ENCODE data around the gene HARBI1. TPM values are rescaled to one million over a fixed set of nuclear protein-coding genes. Genes with fewer than 3 reads are reported as not detected.

The HARBI1 gene
- polyA plus RNA-seq, 1 of the 3 experiments (the other 2 are of a cell fraction), result 2.4 TPM

DNA sequence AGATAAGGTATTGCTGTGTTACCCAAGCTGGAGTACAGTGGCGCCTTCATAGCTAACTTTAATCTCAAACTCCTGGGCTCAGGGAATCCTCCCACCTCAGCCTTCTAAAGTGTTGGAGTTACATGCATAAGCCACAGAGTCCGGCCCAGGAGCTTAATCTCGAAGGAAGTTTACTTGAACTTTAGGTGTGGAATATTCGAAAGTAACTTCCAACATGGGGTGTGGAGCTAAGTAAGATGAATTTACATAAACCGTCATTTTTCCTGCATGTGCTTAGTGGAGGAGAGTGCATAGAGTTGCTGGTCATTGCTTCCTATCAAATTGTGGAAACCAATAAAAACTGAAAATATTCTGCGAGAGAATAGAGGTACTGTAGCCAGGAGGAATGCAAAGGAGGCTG, 1.8 kb upstream of the HARBI1 start:
- Histone ChIP-seq H3K27me3 (ENCODE audit: insufficient read depth) (no peaks in the 10 kb centered on the region), H3K79me2 (ENCODE audit: insufficient read depth) (peaks cover 80% of the 10 kb centered on the region), H3K4me1 (ENCODE audit: control insufficient read depth in 1 of 2, insufficient read depth in 2 of 2, low read depth in 1 of 2, low read length in 1 of 2) (peaks cover 6 to 15% of the 10 kb centered on the region in 2 experiments; a peak in 3 of 4 replicates), H3K27ac (ENCODE audit: low read depth in 2 of 2, low read length in 1 of 2) (no peak overlapping the region), H2AFZ (ENCODE audit: low read depth) (no peak overlapping the region), H3K36me3 (replicated peaks in 1 of 2; ENCODE audit: control insufficient read depth in 1 of 2, insufficient read depth in 2 of 2, low read length in 1 of 2) (peaks cover 9 to 16% of the 10 kb centered on the region in 2 experiments), H3K9ac (peak overlapping the region; percentile 32; the same call in 1 of the 2 replicates), H3K9me3 (no peaks in the 10 kb centered on the region), H3K4me2 (peak overlapping the region; percentile 84; the same call in 1 of the 2 replicates), H3K4me3 (ENCODE audit: low read depth in 2 of 2, low read length in 1 of 2) (peak overlapping the region in 1 of 2 experiments; percentile 43; a peak in 1 of 4 replicates), H3F3A (replicated peaks; ENCODE audit: insufficient read depth) (no peaks in the 10 kb centered on the region), H3K9me2 (no peaks in the 10 kb centered on the region), H4K20me1 (ENCODE audit: insufficient read depth) (no peaks in the 10 kb centered on the region)
- WGBS (ENCODE audit: low lambda C conversion rate), result 92% methylated on average over 6 of the region's 6 CpGs
- DNase-seq, result no peak
- TF ChIP-seq TCF12 (IDR thresholded peaks at IDR 0.05), result no peak
- TF ChIP-seq RXRA (IDR thresholded peaks at IDR 0.05; ENCODE audit: borderline replicate concordance, low read depth), result no peak
- TF ChIP-seq, protein P1, sequence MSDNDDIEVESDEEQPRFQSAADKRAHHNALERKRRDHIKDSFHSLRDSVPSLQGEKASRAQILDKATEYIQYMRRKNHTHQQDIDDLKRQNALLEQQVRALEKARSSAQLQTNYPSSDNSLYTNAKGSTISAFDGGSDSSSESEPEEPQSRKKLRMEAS (IDR thresholded peaks at IDR 0.05; ENCODE audit: low read depth), result no peak
- TF ChIP-seq JUND (IDR thresholded peaks at IDR 0.05), result no peak
- no peak for TF ChIP-seq CHD2 (IDR thresholded peaks at IDR 0.05; ENCODE audit: low read length, partially characterized antibody)
- TF ChIP-seq, protein P2, sequence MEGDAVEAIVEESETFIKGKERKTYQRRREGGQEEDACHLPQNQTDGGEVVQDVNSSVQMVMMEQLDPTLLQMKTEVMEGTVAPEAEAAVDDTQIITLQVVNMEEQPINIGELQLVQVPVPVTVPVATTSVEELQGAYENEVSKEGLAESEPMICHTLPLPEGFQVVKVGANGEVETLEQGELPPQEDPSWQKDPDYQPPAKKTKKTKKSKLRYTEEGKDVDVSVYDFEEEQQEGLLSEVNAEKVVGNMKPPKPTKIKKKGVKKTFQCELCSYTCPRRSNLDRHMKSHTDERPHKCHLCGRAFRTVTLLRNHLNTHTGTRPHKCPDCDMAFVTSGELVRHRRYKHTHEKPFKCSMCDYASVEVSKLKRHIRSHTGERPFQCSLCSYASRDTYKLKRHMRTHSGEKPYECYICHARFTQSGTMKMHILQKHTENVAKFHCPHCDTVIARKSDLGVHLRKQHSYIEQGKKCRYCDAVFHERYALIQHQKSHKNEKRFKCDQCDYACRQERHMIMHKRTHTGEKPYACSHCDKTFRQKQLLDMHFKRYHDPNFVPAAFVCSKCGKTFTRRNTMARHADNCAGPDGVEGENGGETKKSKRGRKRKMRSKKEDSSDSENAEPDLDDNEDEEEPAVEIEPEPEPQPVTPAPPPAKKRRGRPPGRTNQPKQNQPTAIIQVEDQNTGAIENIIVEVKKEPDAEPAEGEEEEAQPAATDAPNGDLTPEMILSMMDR (IDR thresholded peaks at IDR 0.05), result no peak
- TF ChIP-seq SMC3 (IDR thresholded peaks at IDR 0.05; ENCODE audit: low read depth, low read length), result no peak
- TF ChIP-seq YY1 (IDR thresholded peaks at IDR 0.05; ENCODE audit: low read depth), result no peak
- no peak for TF ChIP-seq EP300 (IDR thresholded peaks at IDR 0.05; ENCODE audit: borderline replicate concordance in 1 of 2, low read depth in 1 of 2, low read length in 1 of 2)
- no peak for TF ChIP-seq ELF1 (IDR thresholded peaks at IDR 0.05)
- TF ChIP-seq FOSL2 (IDR thresholded peaks at IDR 0.05; ENCODE audit: borderline replicate concordance, low read depth), result no peak
- TF ChIP-seq GATA2 (CRISPR knock-in tag; IDR thresholded peaks at IDR 0.05), result no peak
- TF ChIP-seq FOXM1 (IDR thresholded peaks at IDR 0.05; ENCODE audit: low read depth), result no peak
- no peak for TF ChIP-seq MEF2A (IDR thresholded peaks at IDR 0.05; ENCODE audit: borderline replicate concordance, low read depth)
- TF ChIP-seq RCOR1 (IDR thresholded peaks at IDR 0.05; ENCODE audit: low read length), result no peak
- no peak for TF ChIP-seq MXI1 (IDR thresholded peaks at IDR 0.05; ENCODE audit: low read depth, low read length)
- no peak for TF ChIP-seq POLR2AphosphoS5 (IDR thresholded peaks at IDR 0.05; ENCODE audit: low read depth, low read length)
- CTCF ChIA-PET, result interaction anchor here (0.6 to 4.0 kb wide), 21 partner anchors 8 to 271 kb away, joined by 3 to 18 read pairs (median 5); partner anchors contain the start of genes AMBRA1 and DGKZ
- POLR2A ChIA-PET, result interaction anchor here (1.2 kb wide), 1 partner anchor 25 kb away, joined by 4 read pairs; the partner anchor contains the start of gene AMBRA1

DNA sequence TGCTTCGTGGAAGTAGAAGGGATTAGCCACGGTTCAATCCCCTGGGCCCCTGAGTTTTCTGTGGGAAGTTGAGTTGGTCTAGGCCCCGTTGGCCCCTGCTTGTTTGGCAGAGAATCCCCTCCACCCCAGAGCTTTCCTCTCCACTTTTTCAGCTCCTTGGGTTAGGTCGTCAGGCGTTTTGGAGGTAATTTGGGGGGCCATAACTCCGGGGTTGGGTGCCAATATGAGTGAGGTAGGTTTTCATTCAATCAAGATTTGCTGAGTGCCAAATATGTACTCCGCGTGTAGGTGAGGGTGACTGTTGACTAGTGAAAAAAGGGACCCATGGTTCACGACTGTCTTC, 916 bp upstream of the HARBI1 start:
- no peaks in the 10 kb centered on the region for H4K20me1 ChIP-seq (ENCODE audit: insufficient read depth)
- peak overlapping the region; percentile 93 to 94; a peak in 3 of 4 replicates for H3K27ac ChIP-seq (ENCODE audit: low read depth in 2 of 2, low read length in 1 of 2)
- no peaks in the 10 kb centered on the region for H3F3A ChIP-seq (replicated peaks; ENCODE audit: insufficient read depth)
- peak overlapping the region; percentile 98 for H3K9ac ChIP-seq
- no peaks in the 10 kb centered on the region for H3K9me3 ChIP-seq
- ChIA-PET POLR2A (interaction anchor here (1.2 kb wide), 1 partner anchor 24 kb away, joined by 4 read pairs; the partner anchor contains the start of gene AMBRA1), CTCF (interaction anchor here (0.6 to 4.0 kb wide), 29 partner anchors 9 to 252 kb away, joined by 3 to 18 read pairs (median 5); partner anchors contain the start of gene AMBRA1)
- no peak for DNase-seq
- peaks cover 9 to 16% of the 10 kb centered on the region in 2 experiments for H3K36me3 ChIP-seq (replicated peaks in 1 of 2; ENCODE audit: control insufficient read depth in 1 of 2, insufficient read depth in 2 of 2, low read length in 1 of 2)
- no peaks in the 10 kb centered on the region for H3K27me3 ChIP-seq (ENCODE audit: insufficient read depth)
- no peaks in the 10 kb centered on the region for H3K9me2 ChIP-seq
- peaks cover 6 to 15% of the 10 kb centered on the region in 2 experiments; a peak in 3 of 4 replicates for H3K4me1 ChIP-seq (ENCODE audit: control insufficient read depth in 1 of 2, insufficient read depth in 2 of 2, low read depth in 1 of 2, low read length in 1 of 2)
- peak overlapping the region; percentile 92; the same call in 1 of the 2 replicates for H2AFZ ChIP-seq (ENCODE audit: low read depth)
- WGBS (ENCODE audit: low lambda C conversion rate), result 2% methylated on average over 8 of the region's 9 CpGs
- peaks cover 80% of the 10 kb centered on the region for H3K79me2 ChIP-seq (ENCODE audit: insufficient read depth)
- H3K4me3 ChIP-seq (ENCODE audit: low read depth in 2 of 2, low read length in 1 of 2), result peak overlapping the region; percentile 88 to 100
- peak overlapping the region; percentile 84 for H3K4me2 ChIP-seq
- TF ChIP-seq, protein P3, sequence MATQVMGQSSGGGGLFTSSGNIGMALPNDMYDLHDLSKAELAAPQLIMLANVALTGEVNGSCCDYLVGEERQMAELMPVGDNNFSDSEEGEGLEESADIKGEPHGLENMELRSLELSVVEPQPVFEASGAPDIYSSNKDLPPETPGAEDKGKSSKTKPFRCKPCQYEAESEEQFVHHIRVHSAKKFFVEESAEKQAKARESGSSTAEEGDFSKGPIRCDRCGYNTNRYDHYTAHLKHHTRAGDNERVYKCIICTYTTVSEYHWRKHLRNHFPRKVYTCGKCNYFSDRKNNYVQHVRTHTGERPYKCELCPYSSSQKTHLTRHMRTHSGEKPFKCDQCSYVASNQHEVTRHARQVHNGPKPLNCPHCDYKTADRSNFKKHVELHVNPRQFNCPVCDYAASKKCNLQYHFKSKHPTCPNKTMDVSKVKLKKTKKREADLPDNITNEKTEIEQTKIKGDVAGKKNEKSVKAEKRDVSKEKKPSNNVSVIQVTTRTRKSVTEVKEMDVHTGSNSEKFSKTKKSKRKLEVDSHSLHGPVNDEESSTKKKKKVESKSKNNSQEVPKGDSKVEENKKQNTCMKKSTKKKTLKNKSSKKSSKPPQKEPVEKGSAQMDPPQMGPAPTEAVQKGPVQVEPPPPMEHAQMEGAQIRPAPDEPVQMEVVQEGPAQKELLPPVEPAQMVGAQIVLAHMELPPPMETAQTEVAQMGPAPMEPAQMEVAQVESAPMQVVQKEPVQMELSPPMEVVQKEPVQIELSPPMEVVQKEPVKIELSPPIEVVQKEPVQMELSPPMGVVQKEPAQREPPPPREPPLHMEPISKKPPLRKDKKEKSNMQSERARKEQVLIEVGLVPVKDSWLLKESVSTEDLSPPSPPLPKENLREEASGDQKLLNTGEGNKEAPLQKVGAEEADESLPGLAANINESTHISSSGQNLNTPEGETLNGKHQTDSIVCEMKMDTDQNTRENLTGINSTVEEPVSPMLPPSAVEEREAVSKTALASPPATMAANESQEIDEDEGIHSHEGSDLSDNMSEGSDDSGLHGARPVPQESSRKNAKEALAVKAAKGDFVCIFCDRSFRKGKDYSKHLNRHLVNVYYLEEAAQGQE (IDR thresholded peaks at IDR 0.05; ENCODE audit: low read depth, low read length), result no peak
- no peak for TF ChIP-seq CHD2 (IDR thresholded peaks at IDR 0.05; ENCODE audit: low read length, partially characterized antibody)

Data from SK-N-SH (cell line).